ENCODE results near the gene RBM20. TPM values are rescaled to one million over a fixed set of nuclear protein-coding genes. Genes with fewer than 3 reads are reported as not detected.

The RBM20 gene
- total RNA-seq, 1 experiment from 2014 or later = 0.40 TPM

DNA sequence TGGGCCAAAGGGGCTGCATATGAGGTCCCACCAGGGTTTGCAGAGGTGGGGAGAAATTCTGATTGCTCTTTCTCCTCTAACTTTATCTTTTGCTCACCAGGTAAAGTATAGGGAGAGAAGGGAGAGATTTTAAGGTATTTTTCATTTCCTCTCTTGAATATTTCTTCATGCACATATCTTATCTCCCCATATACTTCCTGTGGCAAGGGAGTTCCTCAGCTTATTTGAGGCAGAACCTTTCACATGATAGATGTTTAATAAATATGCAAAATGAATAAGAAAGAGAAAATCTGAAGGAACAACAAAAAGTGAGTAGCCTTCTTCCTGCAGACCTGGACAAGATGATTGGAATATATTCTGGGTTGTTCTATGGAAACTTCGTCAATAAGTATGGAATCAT is 160.2 kb downstream of the RBM20 start:
- no peak for DNase-seq (ENCODE audit: low read depth)

DNA sequence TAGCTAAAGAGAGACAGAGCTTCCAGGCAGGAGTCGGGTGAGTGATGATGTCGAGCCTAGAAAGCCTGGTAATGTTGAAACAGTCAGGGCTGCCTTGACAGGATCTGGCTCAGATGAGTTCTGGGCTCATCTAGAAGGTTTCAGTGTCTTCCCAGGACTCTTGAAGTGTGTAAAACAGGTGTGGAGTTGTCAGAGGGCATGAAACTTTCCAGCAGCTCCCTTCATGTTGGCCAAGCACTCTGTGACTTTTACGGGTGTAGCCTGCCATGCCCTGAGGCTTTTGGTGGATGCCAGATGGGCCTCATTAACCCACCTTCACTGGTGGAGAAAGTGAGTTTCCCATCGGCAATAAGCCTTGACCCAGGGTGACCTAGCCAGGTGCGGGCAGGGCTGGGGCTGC is 161.2 kb downstream of the RBM20 start:
- no peak for DNase-seq (ENCODE audit: low read depth)

DNA sequence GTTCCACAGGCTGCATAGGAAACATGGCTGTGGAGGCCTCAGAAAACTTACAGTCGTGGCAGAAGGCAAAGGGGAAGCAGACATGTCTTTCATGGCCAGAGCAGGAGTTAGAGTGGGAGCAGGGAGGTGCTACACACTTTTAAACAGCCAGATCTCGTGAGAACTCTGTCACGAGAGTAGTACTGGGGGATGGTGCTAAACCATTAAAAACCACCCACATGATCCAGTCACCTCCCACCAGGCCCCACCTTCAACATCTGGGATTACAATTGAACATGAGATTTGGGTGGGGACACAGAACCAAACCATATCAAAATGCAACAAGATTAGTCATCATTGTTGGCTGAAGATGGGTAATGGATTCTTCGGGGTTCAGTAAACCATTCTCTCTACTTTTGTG is 162.2 kb downstream of the RBM20 start:
- no peak for DNase-seq (ENCODE audit: low read depth)

DNA sequence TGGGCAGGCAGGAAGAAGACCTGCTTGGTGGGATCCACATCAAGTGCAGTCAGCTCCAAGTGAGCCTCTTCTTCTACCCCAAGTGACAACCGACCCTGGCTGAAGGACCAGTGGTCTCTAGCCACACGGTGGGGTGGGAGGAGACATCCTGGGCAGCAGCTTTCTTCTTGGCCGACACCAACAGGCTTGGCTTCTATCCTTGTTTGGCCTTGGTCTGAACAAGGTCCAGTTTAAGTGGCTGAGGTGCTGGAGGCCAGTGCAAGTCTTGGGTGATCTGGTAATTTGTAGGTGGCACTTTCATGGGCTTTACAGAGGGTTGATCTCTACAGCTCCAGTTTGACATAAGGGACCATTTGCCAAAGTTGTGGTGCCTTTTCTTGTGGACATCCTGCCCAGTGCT is 164.0 kb downstream of the RBM20 start:
- DNase-seq (ENCODE audit: low read depth) = no peak

DNA sequence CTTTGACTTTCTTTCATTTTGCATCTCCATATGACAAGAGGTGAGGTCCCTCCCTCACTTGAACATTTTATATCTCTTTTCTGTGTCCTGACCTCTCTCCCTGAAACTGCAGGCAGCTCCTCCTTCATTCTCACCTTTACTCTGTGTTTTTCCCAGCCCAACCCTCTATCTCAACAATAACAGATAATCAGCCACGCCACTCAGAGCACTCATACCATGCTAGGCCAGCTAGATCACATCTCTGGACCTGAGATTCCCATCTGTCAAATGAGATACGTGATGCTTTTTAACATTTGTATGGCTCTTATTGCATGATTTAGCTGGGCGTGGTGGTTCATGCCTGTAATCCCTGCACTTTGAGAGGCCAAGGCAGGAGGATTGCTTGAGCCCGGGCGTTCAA is 164.5 kb downstream of the RBM20 start:
- no peak for DNase-seq (ENCODE audit: low read depth)

DNA sequence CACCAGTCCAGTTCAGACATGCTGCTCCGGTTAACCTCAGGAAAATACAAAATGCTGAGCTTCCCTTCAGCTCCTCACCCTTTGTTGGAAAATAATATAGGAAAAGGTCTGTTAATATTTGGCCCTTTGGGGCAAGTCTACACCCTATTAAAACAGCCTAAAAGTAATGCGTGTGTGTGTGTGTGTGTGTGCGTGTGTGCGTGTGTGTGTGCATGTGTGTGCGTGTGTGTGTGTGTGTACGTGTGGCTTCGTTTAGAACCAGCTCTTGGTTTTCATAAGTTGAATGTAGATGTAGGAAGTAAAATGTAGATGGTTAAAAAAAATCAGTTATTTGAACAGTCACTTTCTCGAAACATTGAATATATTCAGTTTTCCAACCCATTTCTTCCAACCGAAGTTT is 166.5 kb downstream of the RBM20 start:
- no peak for DNase-seq (ENCODE audit: low read depth)

DNA sequence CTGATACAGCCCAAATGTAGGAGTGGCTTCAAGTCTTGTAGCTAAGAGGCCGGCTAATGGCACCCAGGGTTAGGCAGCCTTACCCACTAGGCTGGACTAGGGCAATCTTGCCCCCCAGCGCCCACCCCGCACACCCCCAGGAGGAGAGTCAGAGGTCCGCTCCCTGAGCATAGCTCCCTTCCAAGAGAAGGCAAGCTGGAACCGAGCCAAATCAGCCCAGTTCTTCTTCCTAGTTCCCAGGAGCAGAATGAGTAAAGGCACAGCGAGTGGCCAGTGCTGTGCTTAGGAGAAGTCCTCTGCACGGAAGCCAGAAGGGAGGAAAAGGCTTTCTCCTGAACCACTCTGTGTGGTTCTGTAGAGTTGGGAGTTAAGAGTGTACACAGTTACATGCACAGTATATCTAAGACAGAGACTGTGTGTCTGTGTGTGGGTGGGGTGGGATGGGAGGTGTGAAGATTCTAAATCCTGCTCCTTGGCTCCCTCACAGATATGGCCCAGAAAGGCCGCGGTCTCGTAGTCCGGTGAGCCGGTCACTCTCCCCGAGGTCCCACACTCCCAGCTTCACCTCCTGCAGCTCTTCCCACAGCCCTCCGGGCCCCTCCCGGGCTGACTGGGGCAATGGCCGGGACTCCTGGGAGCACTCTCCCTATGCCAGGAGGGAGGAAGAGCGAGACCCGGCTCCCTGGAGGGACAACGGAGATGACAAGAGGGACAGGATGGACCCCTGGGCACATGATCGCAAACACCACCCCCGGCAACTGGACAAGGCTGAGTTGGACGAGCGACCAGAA is 167.8 kb downstream of the RBM20 start:
- no peak for DNase-seq (ENCODE audit: low read depth)

DNA sequence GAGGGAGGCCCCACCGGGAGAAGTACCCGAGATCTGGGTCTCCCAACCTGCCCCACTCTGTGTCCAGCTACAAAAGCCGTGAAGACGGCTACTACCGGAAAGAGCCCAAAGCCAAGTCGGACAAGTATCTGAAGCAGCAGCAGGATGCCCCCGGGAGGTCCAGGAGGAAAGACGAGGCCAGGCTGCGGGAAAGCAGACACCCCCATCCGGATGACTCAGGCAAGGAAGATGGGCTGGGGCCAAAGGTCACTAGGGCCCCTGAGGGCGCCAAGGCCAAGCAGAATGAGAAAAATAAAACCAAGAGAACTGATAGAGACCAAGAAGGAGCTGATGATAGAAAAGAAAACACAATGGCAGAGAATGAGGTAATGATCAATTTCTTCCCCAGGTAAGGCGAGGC is 168.4 kb downstream of the RBM20 start:
- no peak for DNase-seq (ENCODE audit: low read depth)

DNA sequence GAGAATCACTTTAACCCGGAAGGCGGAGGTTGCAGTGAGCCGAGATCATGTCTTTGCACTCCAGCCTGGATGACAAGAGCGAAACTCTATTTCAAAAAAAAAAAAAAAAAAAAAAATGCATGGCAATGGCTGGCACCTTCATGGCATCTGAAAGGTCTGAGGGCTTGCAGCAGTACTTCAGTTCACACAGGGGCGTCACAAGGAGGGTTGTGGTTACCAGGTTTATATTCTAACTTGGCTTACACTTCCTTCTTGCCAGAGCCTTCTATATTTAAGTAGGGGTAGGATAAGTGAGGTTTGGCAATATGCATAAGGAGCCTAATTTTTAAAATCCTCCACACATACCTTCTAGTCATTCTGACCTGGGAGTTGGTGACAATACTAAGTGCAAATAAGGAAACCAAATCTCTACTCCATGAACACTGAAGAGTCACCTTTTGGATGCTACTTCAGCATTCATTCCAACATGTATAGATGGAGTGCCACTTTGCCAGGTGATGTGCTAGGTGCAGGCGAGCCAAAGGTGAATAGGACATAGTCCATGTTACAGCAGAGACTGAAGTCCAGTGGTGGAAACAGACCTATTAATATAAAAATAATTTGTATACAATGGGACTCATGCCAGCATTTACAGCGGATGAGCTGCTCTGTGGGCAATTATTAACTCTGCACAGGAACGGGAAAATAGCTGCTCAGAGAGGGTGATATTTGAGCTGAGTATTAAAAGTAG is 169.8 kb downstream of the RBM20 start:
- DNase-seq (ENCODE audit: low read depth) = no peak

DNA sequence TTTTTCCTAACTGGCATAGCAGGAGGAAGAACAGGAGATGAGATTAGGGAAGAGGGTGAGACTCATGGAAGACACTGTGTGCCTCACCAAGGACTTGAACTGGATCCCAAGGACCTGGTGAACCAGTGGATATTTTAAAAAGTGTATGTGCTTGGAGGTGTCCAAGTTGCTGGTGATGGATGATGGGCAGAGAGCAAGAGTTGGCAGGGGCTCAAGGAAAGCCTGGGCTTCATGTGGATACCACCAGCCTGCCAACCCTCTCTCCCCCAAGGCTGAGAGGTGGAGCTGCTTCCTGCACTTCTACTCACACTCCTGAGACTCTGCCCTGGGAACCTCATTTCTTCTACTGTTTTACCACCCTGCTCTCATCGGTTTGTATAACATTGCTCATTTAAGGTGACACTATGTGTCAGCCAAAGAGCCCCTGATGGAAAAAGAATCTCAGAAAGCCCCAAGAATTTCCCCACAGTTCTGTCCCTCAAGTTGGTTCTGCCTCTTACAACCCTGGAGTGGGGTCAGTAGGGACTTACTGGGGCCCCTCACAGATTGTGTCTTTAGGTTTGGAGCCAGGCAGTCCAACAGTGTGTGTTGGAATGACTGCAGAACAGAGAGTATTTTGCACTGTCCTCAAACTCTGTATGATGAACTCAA is 171.3 kb downstream of the RBM20 start:
- no peak for DNase-seq (ENCODE audit: low read depth)

DNA sequence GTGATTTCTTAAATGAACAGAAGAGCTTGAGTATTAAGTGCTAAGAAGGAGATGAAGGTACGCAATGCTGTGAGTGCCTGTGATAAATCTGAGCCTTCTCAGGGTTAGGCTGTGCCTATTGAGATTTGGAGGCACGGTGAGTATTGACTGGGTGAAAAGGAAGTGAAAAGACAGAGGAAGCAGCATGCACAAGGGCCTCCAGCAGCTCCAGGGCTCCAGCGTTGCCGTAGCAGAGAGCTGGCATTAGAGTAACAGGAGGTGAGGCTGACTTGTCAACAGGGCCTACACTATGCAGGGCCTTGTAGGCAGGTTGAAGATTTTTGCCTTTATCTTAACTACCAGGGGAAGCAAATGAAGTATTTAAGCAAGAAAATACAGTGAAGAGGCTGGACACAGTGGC is 173.5 kb downstream of the RBM20 start:
- no peak for DNase-seq (ENCODE audit: low read depth)

DNA sequence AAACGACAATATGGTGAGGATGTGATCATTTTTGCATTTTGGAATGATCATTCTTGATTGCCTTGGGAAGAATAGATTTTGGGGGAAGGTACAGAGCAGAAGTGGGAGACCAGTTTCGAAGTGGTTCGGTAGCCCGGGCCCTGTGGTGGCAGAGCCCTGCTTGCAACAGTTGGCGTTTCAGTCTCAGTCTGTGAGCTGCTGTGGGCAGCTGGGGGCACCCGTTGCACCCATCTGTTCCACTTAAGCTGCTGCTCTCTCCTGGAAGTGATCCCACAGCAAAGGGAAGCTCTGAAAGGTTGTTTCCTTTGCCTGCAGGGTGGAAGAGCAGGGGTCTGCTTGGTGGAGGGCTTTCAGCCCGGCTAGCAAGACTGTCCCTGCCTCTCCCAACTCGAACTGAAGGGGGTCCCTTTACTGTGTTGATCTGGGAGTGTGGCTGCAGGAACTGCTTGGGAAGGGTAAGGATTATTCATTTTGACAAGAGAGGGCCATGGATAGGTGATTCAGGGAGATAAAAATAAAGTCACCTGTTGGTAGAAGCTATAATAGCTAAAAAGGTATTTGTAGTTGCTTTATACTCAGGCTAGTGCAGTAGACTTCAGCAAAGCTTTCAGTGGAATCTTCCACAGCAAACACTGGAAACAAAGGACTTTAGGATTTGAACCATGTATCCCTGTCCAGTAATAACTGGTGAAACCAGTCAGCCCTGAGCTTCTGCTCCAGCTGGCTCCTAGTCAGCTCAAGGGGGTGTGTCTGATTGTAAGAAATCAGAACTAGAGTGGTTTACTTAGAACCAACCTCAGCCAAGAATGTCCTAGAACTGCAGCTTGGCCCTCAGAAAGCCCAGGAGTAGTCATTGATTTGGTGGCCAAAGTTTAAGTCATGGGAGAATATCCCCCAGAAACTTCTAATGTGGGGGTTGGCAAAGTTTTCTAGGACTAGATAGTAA is 174.4 kb downstream of the RBM20 start:
- DNase-seq (ENCODE audit: low read depth) = no peak

DNA sequence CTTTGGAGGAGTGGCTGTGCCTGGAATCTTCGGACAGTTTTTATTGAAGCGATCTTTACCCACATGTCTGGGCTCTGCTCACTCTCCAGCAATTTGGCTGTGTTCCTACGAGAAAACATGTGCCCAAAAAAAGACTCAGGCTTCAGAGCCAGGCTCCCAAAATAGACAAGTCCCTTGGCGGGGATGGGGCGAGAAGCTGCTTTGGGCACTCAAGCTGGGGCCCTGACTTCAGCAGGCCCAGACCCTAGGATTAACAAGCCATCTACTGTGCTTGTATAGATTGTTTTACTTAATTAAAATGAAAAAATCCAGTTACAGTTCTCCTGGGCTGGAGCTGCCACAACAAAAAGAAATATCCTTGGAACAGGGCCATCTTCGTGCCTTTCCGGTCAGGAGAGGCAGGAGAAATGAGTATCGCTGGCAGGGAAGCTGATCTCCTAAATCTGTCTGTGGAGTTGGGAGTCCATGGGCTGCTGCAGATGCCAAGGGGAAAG is 176.2 kb downstream of the RBM20 start:
- DNase-seq (ENCODE audit: low read depth) = no peak

DNA sequence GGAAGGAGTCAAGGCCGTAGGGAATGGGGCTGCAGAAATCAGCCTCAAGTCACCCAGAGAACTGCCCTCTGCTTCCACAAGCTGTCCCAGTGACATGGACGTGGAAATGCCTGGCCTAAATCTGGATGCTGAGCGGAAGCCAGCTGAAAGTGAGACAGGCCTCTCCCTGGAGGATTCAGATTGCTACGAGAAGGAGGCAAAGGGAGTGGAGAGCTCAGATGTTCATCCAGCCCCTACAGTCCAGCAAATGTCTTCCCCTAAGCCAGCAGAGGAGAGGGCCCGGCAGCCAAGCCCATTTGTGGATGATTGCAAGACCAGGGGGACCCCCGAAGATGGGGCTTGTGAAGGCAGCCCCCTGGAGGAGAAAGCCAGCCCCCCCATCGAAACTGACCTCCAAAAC is 177.4 kb downstream of the RBM20 start:
- no peak for DNase-seq (ENCODE audit: low read depth)

DNA sequence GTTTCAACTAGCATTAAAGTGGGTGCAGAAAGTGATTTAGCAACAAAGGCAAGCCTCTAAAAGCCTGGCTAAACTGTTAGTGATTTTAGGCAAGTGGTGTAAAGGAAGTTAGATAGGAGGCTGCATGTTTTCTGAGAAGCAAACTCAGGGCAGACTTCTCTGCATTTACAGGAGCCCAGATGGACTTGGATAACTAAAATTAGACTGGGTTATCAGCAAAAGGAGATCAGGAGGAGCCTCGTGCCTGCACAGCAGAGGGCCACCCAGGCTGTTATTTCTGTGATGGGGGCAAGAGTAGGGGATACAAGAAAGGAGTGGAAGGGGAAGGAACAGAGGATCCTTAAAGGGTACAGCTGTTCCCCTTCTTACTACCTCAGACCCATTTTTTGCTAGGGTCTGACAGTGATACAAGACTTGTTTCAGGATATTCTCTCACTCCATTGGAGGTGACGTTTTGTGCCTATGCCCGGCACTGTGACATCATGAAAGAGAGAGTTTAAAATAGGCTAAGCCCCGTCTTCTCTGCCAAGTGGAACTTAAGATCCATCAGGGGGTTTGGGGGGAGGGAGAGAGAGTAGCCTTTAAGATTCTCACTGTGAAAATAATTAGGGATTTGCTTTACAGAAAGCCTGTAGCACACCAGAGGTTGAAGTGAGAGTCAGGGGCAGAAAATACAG is 178.0 kb downstream of the RBM20 start:
- DNase-seq (ENCODE audit: low read depth) = no peak

DNA sequence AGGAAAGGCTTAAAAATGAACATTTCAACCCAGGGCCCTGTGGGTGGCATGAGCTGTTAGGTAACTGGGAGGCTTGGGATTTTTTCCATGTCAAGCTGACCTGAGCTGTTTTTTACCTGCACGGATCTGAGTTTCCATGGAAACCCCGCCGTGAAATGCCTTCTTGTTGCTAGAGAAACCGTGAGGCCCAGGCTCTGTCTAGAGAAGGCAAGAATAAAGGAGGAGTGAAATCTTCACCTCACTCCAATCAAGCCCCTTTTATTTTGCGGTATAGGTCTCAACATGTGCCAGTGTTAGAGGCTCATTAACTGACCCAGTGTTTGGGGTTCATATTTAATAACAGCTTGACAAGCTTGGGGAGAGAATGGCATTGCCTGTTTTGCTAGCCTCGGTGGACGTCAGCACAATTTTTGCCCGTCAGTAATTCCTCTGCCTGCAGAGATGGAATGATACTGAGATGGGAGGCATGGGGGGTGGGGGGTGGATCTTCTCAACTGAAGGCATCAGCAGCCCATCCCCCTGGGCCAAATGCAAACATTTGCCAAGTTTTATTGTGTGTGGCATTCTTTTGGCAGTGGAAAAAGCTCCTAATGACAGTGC is 178.7 kb downstream of the RBM20 start:
- no peak for DNase-seq (ENCODE audit: low read depth)

DNA sequence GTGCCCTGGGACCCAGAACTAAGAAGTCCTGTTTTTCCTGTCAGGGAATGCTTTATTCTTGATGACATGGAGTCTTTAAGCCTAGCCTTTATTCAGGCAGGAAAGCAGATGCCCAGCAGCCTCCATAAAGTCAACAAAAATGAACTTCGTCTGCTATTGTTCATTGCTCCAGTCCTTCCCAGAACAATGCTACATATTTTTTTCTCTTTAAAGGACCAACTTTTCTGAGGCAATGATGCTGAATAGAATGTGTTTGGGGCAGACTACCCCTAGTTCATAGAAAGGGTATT is 180.0 kb downstream of the RBM20 start:
- DNase-seq (ENCODE audit: low read depth) = no peak

DNA sequence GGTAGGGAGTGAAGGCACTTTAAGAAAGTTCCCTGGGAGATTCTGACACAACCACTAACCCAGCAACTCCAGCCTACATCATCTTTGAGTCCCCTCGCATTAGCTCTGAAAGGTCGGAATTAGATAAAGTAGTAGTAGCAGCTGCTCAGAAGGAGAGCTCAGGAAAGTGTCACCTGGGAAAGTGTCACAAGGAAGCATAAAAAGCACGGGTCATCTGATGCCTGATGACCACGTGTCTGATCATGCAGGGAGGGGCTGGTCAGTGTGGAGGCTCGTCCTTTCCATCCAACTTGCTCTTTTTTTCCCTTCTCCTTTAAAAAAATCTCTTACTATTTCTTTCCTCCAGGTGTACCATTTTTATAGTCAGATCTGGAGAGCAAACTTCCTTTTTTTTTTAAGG is 180.5 kb downstream of the RBM20 start:
- no peak for DNase-seq (ENCODE audit: low read depth)

DNA sequence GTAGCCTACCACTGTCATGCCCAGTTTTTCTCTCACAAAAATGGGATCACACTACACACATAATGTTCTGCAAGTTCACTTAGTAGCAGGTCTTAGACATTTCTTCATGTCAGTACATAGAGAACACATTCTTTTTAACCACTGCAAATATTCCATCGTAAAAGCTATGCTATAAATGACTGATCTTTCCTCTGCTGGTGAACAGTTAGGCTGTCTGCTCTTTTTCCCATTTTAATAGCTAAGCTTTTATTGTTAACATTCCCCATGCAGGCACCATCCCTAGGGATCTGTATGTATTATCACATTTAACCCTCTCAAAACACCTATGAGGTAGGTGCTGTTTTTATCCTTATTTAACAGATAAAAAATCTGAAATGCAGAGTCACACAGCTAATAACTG is 181.4 kb downstream of the RBM20 start:
- DNase-seq (ENCODE audit: low read depth) = no peak

DNA sequence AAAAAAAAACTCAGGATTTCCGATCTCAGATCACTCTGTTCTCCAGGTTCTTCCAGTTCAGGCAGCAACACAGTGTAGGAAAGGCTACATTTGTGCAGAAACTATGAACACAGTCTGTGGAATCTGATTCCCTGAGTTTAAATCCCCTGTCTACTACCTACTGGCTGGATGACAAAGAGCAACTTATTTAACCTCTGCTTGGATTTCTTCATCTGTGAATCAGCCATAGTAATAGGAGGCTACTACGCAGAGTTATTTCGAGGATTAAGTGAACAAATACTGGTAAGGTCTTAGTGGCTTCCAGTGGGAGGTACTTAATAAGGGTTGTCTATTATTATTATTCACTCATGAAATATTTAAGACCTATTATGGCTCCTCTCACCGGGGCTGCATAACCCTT is 183.3 kb downstream of the RBM20 start:
- no peak for DNase-seq (ENCODE audit: low read depth)

DNA sequence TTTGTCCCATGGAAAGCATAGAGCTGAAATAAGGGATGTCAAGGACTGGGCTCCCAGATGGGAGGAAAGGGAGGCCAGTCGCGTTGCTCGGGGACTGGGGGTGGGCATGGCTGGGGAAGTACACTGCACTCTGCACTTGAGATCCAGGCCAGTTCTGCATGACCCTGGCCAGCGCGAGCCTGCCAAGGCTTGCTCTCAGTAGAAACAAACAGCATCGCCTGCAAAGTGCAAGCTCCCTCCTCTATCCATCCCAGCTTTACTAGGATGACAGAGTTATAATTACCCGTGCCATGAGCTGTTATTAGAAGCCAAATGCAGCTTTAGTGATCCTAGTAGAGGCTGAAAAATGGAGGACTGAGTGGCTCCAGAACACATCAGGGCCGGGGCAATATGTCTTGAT is 183.7 kb downstream of the RBM20 start:
- DNase-seq (ENCODE audit: low read depth) = no peak

Data from HT1080 (cell line).